ENCODE results near the gene PIP4K2A. TPM values are rescaled to one million over a fixed set of nuclear protein-coding genes. Genes with fewer than 3 reads are reported as not detected.

PIP4K2A gene
- total RNA-seq, 2 experiments from 2014 or later: 108 to 115 TPM

DNA sequence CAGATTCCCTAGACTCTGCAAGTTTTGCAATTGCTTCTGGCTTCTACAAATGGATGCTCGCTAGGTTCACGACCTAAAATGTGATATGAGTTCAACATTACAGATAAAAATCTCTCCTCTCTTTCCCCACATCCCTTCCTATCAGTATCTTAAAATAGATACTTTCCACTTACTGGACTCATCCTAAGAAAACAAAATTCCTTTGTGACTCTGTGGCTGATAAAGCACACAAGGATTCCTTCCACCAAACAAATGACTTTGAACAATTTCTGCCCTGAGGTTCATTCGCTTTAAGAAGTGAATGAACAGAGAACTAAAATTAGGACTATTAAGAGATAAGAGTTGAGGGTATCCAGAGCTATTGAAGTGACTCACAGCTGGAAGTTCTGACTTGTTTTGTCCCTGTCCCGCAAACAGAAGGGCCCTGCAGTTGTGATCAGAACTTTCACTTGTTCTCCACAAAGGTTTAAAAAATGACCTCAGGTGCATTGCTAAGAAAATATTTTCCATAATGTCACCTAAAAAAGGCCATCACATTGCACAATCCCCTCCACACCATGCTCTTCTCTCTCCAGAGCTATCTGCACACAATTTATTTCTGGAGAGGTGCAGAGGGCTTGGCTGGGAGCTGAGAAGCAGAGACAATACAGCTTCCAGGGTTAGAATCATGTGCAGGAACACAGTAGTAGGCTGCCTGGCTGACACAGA lies 96.1 kb downstream of the PIP4K2A start:
- no peaks in the 10 kb centered on the region for H3K27me3 Mint-ChIP-seq
- peak overlapping the region; percentile 91 for H3K27ac Mint-ChIP-seq
- H3K4me3 Mint-ChIP-seq: peak overlapping the region; percentile 4
- DNase-seq (peak; percentile 44), ATAC-seq (peak; percentile 16)
- POLR2A ChIA-PET: interaction anchor here (0.8 to 1.4 kb wide), 4 partner anchors 10 to 35 kb away, joined by 3 to 4 read pairs (median 3); no protein-coding TSS in a partner anchor
- TF ChIP-seq, protein P1, sequence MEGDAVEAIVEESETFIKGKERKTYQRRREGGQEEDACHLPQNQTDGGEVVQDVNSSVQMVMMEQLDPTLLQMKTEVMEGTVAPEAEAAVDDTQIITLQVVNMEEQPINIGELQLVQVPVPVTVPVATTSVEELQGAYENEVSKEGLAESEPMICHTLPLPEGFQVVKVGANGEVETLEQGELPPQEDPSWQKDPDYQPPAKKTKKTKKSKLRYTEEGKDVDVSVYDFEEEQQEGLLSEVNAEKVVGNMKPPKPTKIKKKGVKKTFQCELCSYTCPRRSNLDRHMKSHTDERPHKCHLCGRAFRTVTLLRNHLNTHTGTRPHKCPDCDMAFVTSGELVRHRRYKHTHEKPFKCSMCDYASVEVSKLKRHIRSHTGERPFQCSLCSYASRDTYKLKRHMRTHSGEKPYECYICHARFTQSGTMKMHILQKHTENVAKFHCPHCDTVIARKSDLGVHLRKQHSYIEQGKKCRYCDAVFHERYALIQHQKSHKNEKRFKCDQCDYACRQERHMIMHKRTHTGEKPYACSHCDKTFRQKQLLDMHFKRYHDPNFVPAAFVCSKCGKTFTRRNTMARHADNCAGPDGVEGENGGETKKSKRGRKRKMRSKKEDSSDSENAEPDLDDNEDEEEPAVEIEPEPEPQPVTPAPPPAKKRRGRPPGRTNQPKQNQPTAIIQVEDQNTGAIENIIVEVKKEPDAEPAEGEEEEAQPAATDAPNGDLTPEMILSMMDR (IDR thresholded peaks at IDR 0.05): no peak
- CTCF ChIA-PET: interaction anchor here (1.0 to 2.7 kb wide), 4 partner anchors 10 to 37 kb away, joined by 3 to 8 read pairs (median 4); no protein-coding TSS in a partner anchor
- no peaks in the 10 kb centered on the region for H3K9me3 Mint-ChIP-seq
- H3K4me1 Mint-ChIP-seq (ENCODE audit: low read depth): peaks cover 95% of the 10 kb centered on the region
- intact Hi-C loops (cut with micrococcal nuclease): no loop called here
- H3K36me3 Mint-ChIP-seq (ENCODE audit: low read depth): peaks cover 25% of the 10 kb centered on the region

DNA sequence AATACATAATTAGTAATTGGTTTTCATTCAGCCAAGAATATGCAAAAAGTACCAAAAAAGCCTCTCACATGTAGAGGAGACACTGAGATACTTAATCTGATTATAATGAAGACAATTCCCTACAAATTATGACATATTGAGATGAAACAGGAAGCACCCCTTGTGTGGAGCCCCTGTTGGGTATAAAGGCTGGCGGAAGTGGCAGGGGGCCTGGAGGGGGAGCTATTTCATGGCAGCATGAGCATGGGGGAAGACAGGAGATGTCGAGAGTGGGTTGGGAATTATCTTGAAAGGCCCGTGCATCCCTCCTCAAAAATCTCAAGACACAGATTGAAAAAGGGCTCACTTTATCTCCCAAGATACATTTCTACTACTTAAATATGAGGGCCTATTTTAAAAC lies 96.9 kb downstream of the PIP4K2A start:
- ATAC-seq (no peak), DNase-seq (peak; percentile 42)
- no peaks in the 10 kb centered on the region for H3K9me3 Mint-ChIP-seq
- H3K4me3 Mint-ChIP-seq: peak overlapping the region; percentile 3
- peaks cover 95% of the 10 kb centered on the region for H3K4me1 Mint-ChIP-seq (ENCODE audit: low read depth)
- CTCF ChIA-PET: interaction anchor here (1.0 to 2.7 kb wide), 4 partner anchors 11 to 38 kb away, joined by 3 to 8 read pairs (median 4); no protein-coding TSS in a partner anchor
- POLR2A ChIA-PET: interaction anchor here (0.6 to 3.1 kb wide), 7 partner anchors 9 to 299 kb away, joined by 3 to 19 read pairs (median 3); no protein-coding TSS in a partner anchor
- intact Hi-C loops (cut with micrococcal nuclease): no loop called here
- H3K27me3 Mint-ChIP-seq: no peaks in the 10 kb centered on the region
- TF ChIP-seq, protein P1 (IDR thresholded peaks at IDR 0.05): no peak
- peak overlapping the region; percentile 91 for H3K27ac Mint-ChIP-seq
- peaks cover 27% of the 10 kb centered on the region for H3K36me3 Mint-ChIP-seq (ENCODE audit: low read depth)

DNA sequence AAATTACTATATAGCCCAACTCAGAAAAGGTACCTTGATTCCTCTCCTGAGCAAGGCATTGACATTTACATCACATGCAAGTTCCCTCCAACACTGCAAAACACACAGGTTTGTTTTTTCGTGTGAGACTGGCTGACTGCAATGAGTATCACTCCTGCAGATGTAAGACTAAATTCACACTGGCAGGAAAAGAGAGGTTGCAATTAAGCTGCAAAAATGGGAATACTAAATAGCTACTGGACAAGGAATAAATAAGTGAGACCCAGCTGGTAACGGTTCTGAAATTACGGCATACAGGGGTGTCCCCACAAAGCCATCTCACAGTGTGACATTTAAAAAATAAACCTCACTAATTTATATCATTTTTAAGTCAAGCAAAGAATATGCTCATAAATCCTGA lies 97.3 kb downstream of the PIP4K2A start:
- intact Hi-C loops (cut with micrococcal nuclease): no loop called here
- H3K27ac Mint-ChIP-seq: peak overlapping the region; percentile 91
- H3K9me3 Mint-ChIP-seq: no peaks in the 10 kb centered on the region
- H3K36me3 Mint-ChIP-seq (ENCODE audit: low read depth): peaks cover 31% of the 10 kb centered on the region
- POLR2A ChIA-PET: interaction anchor here (0.6 to 3.1 kb wide), 9 partner anchors 9 to 298 kb away, joined by 3 to 19 read pairs (median 3); no protein-coding TSS in a partner anchor
- ATAC-seq (no peak), DNase-seq (no peak)
- no peaks in the 10 kb centered on the region for H3K27me3 Mint-ChIP-seq
- H3K4me3 Mint-ChIP-seq: no peak overlapping the region
- peaks cover 97% of the 10 kb centered on the region for H3K4me1 Mint-ChIP-seq (ENCODE audit: low read depth)
- TF ChIP-seq, protein P1 (IDR thresholded peaks at IDR 0.05): no peak
- CTCF ChIA-PET: interaction anchor here (0.8 to 2.7 kb wide), 6 partner anchors 11 to 322 kb away, joined by 3 to 8 read pairs (median 4); no protein-coding TSS in a partner anchor

DNA sequence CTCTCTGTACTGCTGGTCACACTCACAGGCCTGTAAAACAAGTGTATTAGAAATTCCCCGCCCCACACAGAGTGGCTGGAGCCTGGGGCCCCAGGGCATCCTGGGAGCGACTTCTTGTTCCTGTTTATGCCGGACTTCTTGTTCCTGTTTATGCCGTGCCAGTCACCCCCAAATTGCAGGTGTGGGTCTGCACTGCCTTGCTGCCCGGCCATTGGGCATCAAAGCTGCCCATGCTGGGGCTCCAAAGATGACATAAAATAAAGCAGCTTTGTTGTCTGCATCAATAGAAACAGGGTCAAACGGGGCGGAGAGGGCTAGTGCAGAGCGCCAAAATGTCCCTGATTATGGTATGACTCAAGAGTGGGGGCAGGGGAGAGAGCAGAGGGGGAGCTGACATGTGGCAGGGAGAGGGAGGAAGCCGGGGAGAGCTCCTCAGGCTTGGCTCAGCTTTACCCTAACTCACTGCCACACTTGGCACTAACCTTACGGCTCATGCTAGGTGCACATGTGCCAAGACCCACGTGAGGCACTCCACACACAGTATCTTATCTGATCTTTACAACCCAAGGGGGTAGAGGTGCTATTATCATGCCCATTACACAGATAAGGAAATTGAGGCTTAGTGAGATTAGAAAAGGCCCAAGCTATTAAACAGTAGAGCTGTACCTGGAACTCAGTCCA lies 98.4 kb downstream of the PIP4K2A start:
- Mint-ChIP-seq H3K4me1 (ENCODE audit: low read depth) (peaks cover 96% of the 10 kb centered on the region), H3K36me3 (ENCODE audit: low read depth) (peaks cover 30% of the 10 kb centered on the region), H3K4me3 (peak overlapping the region; percentile 69), H3K27ac (peak overlapping the region; percentile 91), H3K9me3 (no peaks in the 10 kb centered on the region), H3K27me3 (no peaks in the 10 kb centered on the region)
- peak; percentile 43 for ATAC-seq
- DNase-seq: peak; percentile 62
- POLR2A ChIA-PET: interaction anchor here (0.9 to 3.1 kb wide), 6 partner anchors 14 to 91 kb away, joined by 3 to 19 read pairs (median 4); no protein-coding TSS in a partner anchor
- CTCF ChIA-PET: interaction anchor here (0.8 to 2.7 kb wide), 9 partner anchors 10 to 323 kb away, joined by 3 to 8 read pairs (median 4); no protein-coding TSS in a partner anchor
- intact Hi-C loops (cut with micrococcal nuclease): no loop called here
- TF ChIP-seq, protein P1 (IDR thresholded peaks at IDR 0.05): no peak

Measured in activated CD8-positive, alpha-beta T cell treated with anti-CD3 and anti-CD28 coated beads for 36 hours (primary cell).